ENCODE measurements around the gene CCDC88C. TPM values are rescaled to one million over a fixed set of nuclear protein-coding genes. Genes with fewer than 3 reads are reported as not detected.
A peak's percentile ranks its signal among the peaks of the same experiment; 100 is the strongest.

CCDC88C gene
- polyA plus RNA-seq, 1 donor (not counting 4 experiments of a cell fraction or from before 2014, with no cell fraction given), result 2.4 TPM

GRCh38 chr14:91229005-91229382 is 188.6 kb downstream of the CCDC88C start:
- H3K36me3 ChIP-seq (ENCODE audit: control insufficient read depth in 2 of 2, extremely low read depth in 1 of 2, insufficient read depth in 2 of 2, low read length in 2 of 2), result no peaks in the 10 kb centered on the region
- no peak overlapping the region for H3K27ac ChIP-seq (ENCODE audit: control insufficient read depth, insufficient read depth, low read length)
- peak; percentile 64 for FAIRE-seq

GRCh38 chr14:91228112-91229004 is 189.3 kb downstream of the CCDC88C start:
- no peak overlapping the region for H3K27ac ChIP-seq (ENCODE audit: control insufficient read depth, insufficient read depth, low read length)
- DNase-seq (ENCODE audit: low read depth, low spot score), result no peak
- no peak overlapping the region for H2AFZ ChIP-seq (ENCODE audit: control insufficient read depth, low read length)
- peak; percentile 48 for FAIRE-seq
- H3K9me1 ChIP-seq (ENCODE audit: control insufficient read depth, extremely low read depth, insufficient read depth, low read length), result no peaks in the 10 kb centered on the region
- no peaks in the 10 kb centered on the region for H4K20me1 ChIP-seq (ENCODE audit: control insufficient read depth, extremely low read depth, insufficient read depth, low read length)
- H3K79me2 ChIP-seq (ENCODE audit: control insufficient read depth, insufficient read depth, low read length), result no peaks in the 10 kb centered on the region
- peaks cover 31% of the 10 kb centered on the region for H3K4me1 ChIP-seq (ENCODE audit: control insufficient read depth, extremely low read depth, insufficient read depth, low read length)
- H3K36me3 ChIP-seq (ENCODE audit: control insufficient read depth in 2 of 2, extremely low read depth in 1 of 2, insufficient read depth in 2 of 2, low read length in 2 of 2), result no peaks in the 10 kb centered on the region
- H3K4me2 ChIP-seq (ENCODE audit: control insufficient read depth, extremely low read depth, insufficient read depth, low read depth, low read length), result no peak overlapping the region
- H3K4me3 ChIP-seq (ENCODE audit: control insufficient read depth in 2 of 3, extremely low read depth in 1 of 3, insufficient read depth in 2 of 3, low read depth in 1 of 3, low read length in 3 of 3), result no peak overlapping the region
- no peaks in the 10 kb centered on the region for H3K27me3 ChIP-seq (ENCODE audit: control insufficient read depth, extremely low read depth, insufficient read depth, low read length)
- TF ChIP-seq EZH2 (IDR thresholded peaks at IDR 0.05; ENCODE audit: low read length) (no peak), CTCF (optimal IDR thresholded peaks at IDR 0.05 in 1 of 3, IDR thresholded peaks at IDR 0.05 in 1 of 3, conservative IDR thresholded peaks at IDR 0.05 in 1 of 3; ENCODE audit: extremely low read depth in 1 of 3, insufficient read depth in 2 of 3, low read length in 3 of 3) (no peak)
- no peak overlapping the region for H3K9ac ChIP-seq (ENCODE audit: control insufficient read depth, extremely low read depth, insufficient read depth, low read length)
- H3K9me3 ChIP-seq (ENCODE audit: control insufficient read depth, low read depth, low read length), result no peaks in the 10 kb centered on the region
- dilution Hi-C loops (cut with MboI; ENCODE audit: extremely low pct_ligation_motif_present, low sequenced_read_pairs), result no loop called here

More at GRCh38 chr14:91229005-91229382, 188.6 kb downstream of the CCDC88C start:
- Histone ChIP-seq H3K79me2 (ENCODE audit: control insufficient read depth, insufficient read depth, low read length) (no peaks in the 10 kb centered on the region), H3K9me1 (ENCODE audit: control insufficient read depth, extremely low read depth, insufficient read depth, low read length) (no peaks in the 10 kb centered on the region), H3K27me3 (ENCODE audit: control insufficient read depth, extremely low read depth, insufficient read depth, low read length) (no peaks in the 10 kb centered on the region), H3K4me3 (ENCODE audit: control insufficient read depth in 2 of 3, extremely low read depth in 1 of 3, insufficient read depth in 2 of 3, low read depth in 1 of 3, low read length in 3 of 3) (no peak overlapping the region), H3K9ac (ENCODE audit: control insufficient read depth, extremely low read depth, insufficient read depth, low read length) (no peak overlapping the region), H3K4me2 (ENCODE audit: control insufficient read depth, extremely low read depth, insufficient read depth, low read depth, low read length) (no peak overlapping the region), H4K20me1 (ENCODE audit: control insufficient read depth, extremely low read depth, insufficient read depth, low read length) (no peaks in the 10 kb centered on the region), H3K9me3 (ENCODE audit: control insufficient read depth, low read depth, low read length) (no peaks in the 10 kb centered on the region), H3K4me1 (ENCODE audit: control insufficient read depth, extremely low read depth, insufficient read depth, low read length) (peaks cover 31% of the 10 kb centered on the region), H2AFZ (ENCODE audit: control insufficient read depth, low read length) (no peak overlapping the region)
- DNase-seq (ENCODE audit: low read depth, low spot score), result no peak
- no peak for TF ChIP-seq EZH2 (IDR thresholded peaks at IDR 0.05; ENCODE audit: low read length)
- no peak for TF ChIP-seq CTCF (optimal IDR thresholded peaks at IDR 0.05 in 1 of 3, IDR thresholded peaks at IDR 0.05 in 1 of 3, conservative IDR thresholded peaks at IDR 0.05 in 1 of 3; ENCODE audit: extremely low read depth in 1 of 3, insufficient read depth in 2 of 3, low read length in 3 of 3)
- dilution Hi-C loops (cut with MboI; ENCODE audit: extremely low pct_ligation_motif_present, low sequenced_read_pairs), result no loop called here

Measured in keratinocyte (primary cell).